NB4 (cell line): Measurements from ENCODE around the gene DUOXA2.
A peak's percentile ranks its signal among the peaks of the same experiment; 100 is the strongest.

ENCODE experiments used
- MYC ChIP-seq: IDR thresholded peaks from 2 replicates; pipeline ENCODE4 v1.6.1; 2011; ENCODE audit warnings: low read depth, low read length
- POLR2A ChIP-seq: IDR thresholded peaks from 2 replicates; pipeline ENCODE4 v1.6.1; 2011; ENCODE audit warnings: mild to moderate bottlenecking; ENCODE audit not compliant: insufficient read length; ENCODE audit errors: extremely low read depth
- TF ChIP-seq, protein P1 (sequence below): IDR thresholded peaks from one replicate; pipeline ENCODE4 v1.5.1; 2012; ENCODE audit warnings: low read depth, low read length

DNA sequence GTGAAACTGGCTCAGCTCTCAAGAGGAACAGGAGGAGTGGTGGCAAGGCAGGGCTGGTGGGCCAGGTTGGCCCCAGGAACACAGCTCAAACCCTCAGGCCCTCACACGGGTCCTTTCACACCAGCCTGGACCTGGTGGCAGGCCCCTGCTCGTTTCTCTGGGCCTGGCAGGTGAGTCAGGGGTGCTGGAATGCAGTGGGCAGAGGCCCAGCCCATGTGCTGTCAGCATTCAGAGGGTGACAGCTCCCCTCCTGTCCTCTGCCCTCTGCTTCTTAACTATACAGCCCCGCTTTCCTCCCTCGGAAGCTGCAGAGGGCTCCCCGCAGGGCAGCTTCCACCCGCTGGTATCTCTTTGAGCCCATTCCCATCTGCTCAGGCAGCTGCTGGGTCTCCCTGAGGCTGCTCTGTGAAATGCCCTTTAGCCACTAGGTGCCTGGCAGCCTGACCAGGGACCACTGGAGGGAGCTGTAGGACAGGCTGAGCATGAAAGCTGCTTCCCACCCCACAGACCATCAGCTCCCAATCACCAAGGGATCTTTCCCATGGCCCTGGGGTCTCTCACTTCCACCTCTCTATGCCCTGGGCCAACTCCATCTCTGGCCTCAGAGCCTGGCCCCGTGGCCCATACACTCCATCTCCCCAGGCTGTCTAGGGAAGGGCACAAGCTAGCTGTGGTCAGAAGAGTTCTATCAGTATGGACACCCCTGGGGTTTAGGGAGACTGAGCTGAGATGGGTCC is 48.8 kb downstream of the DUOXA2 start:
- TF ChIP-seq, protein P1, sequence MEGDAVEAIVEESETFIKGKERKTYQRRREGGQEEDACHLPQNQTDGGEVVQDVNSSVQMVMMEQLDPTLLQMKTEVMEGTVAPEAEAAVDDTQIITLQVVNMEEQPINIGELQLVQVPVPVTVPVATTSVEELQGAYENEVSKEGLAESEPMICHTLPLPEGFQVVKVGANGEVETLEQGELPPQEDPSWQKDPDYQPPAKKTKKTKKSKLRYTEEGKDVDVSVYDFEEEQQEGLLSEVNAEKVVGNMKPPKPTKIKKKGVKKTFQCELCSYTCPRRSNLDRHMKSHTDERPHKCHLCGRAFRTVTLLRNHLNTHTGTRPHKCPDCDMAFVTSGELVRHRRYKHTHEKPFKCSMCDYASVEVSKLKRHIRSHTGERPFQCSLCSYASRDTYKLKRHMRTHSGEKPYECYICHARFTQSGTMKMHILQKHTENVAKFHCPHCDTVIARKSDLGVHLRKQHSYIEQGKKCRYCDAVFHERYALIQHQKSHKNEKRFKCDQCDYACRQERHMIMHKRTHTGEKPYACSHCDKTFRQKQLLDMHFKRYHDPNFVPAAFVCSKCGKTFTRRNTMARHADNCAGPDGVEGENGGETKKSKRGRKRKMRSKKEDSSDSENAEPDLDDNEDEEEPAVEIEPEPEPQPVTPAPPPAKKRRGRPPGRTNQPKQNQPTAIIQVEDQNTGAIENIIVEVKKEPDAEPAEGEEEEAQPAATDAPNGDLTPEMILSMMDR = peak; percentile 92
- TF ChIP-seq POLR2A (no peak), MYC (peak; percentile 43; the same call in 1 of the 2 replicates)
